ENCODE data around the gene NMNAT3.

GRCh38 chr3:139557041-139557440 is 120.7 kb downstream of the NMNAT3 start:
- TF ChIP-seq ZC3H10 (CRISPR knock-in tag; IDR thresholded peaks at IDR 0.05) (no peak), ZFP30 (CRISPR knock-in tag; IDR thresholded peaks at IDR 0.05) (no peak), BACH2 (CRISPR knock-in tag; IDR thresholded peaks at IDR 0.05; ENCODE audit: borderline replicate concordance) (no peak), TCF4 (CRISPR knock-in tag; IDR thresholded peaks at IDR 0.05; ENCODE audit: borderline replicate concordance) (no peak), RARB (CRISPR knock-in tag; IDR thresholded peaks at IDR 0.05) (no peak), ZFP3 (CRISPR knock-in tag; IDR thresholded peaks at IDR 0.05) (no peak), CSRNP3 (CRISPR knock-in tag; IDR thresholded peaks at IDR 0.05) (no peak), PATZ1 (CRISPR knock-in tag; IDR thresholded peaks at IDR 0.05; ENCODE audit: borderline replicate concordance) (no peak), ARNTL (CRISPR knock-in tag; IDR thresholded peaks at IDR 0.05; ENCODE audit: borderline replicate concordance, low read depth) (no peak), ISL1 (CRISPR knock-in tag; IDR thresholded peaks at IDR 0.05) (no peak), POU6F1 (CRISPR knock-in tag; IDR thresholded peaks at IDR 0.05; ENCODE audit: borderline replicate concordance, low read depth) (no peak), ESRRG (CRISPR knock-in tag; IDR thresholded peaks at IDR 0.05) (no peak)

All from SK-N-SH treated with all-trans-retinoic acid at 6 μM for 48 hours (cell line).